Adipocyte (in vitro differentiated cells): ENCODE data around the gene AKR7A2.

Experiments used
- DNase-seq: peaks from one replicate; pipeline ENCODE4 v3.0.0-alpha.2; 2015; ENCODE audit warnings: low read depth
- H3K27me3 ChIP-seq: replicated peaks from 2 replicates; pipeline ENCODE4 v1.7.0; 2013; ENCODE audit warnings: mild to moderate bottlenecking, low read length, moderate library complexity; ENCODE audit not compliant: control insufficient read depth, insufficient read depth
- H3K36me3 ChIP-seq: 2 replicates; pipeline ENCODE4 v1.7.0; 2013; ENCODE audit warnings: low read length, mild to moderate bottlenecking, moderate library complexity; ENCODE audit not compliant: control insufficient read depth, insufficient read depth, severe bottlenecking
- H3K4me1 ChIP-seq: 2 replicates; pipeline ENCODE4 v1.7.0; 2013; ENCODE audit warnings: mild to moderate bottlenecking, low read length, moderate library complexity; ENCODE audit not compliant: control insufficient read depth, insufficient read depth
- H3K4me3 ChIP-seq: 2 replicates; pipeline ENCODE4 v1.7.0; 2013; ENCODE audit warnings: mild to moderate bottlenecking, low read length, moderate library complexity
- H3K9ac ChIP-seq: 2 replicates; pipeline ENCODE4 v1.7.0; 2013; ENCODE audit warnings: mild to moderate bottlenecking, low read length, moderate library complexity
- H3K9me3 ChIP-seq: 2 replicates; pipeline ENCODE4 v1.7.0; 2013; ENCODE audit warnings: mild to moderate bottlenecking, low read length, moderate library complexity; ENCODE audit not compliant: control insufficient read depth

Gene AKR7A2

DNA sequence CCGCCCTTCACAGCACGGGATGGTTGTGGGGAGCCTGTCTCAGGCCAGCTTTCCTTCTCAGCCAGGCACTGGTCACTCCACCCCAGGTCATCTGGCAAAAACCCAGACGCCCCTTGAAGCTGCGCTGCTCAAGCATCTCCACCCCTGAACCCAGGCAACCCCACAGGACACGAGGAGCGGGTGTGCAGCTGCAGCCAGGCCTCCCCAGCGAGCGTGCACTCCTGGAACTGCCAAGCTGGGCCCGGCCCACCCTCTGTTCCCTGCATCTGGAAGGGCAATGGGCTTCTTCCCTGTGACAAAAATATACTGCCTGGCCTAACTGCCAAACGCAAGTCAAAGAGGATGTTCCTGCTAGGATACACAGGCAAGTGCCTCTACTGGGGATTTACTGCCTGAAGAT is 39.9 kb upstream of the AKR7A2 start:
- no peaks in the 10 kb centered on the region for H3K4me1 ChIP-seq
- peaks cover 75% of the 10 kb centered on the region for H3K36me3 ChIP-seq
- no peaks in the 10 kb centered on the region for H3K27me3 ChIP-seq
- no peak for DNase-seq
- no peak overlapping the region for H3K9ac ChIP-seq
- H3K4me3 ChIP-seq, result no peak overlapping the region
- H3K9me3 ChIP-seq, result no peaks in the 10 kb centered on the region

DNA sequence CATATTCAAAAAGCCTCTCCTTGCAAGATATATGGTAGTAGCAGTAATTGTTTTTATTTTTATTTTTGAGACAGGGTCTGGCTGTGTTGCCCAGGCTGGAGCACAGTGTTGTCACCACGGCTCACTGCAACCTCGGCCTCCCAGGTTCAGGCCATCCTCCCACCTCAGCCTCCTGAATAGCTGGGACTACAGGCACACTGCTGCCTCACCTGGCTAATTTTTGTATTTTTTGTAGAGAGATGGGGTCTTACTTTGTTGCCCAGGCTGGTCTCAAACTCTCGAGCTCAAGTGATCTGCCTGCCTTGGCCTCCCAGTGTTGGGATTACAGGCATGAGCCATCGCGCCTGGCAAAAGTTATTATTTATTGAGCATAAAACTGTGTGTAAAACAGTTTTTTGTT is 38.6 kb upstream of the AKR7A2 start:
- DNase-seq, result no peak
- Histone ChIP-seq H3K4me3 (no peak overlapping the region), H3K27me3 (no peaks in the 10 kb centered on the region), H3K9me3 (no peaks in the 10 kb centered on the region), H3K36me3 (peaks cover 63% of the 10 kb centered on the region), H3K9ac (no peak overlapping the region), H3K4me1 (no peaks in the 10 kb centered on the region)

DNA sequence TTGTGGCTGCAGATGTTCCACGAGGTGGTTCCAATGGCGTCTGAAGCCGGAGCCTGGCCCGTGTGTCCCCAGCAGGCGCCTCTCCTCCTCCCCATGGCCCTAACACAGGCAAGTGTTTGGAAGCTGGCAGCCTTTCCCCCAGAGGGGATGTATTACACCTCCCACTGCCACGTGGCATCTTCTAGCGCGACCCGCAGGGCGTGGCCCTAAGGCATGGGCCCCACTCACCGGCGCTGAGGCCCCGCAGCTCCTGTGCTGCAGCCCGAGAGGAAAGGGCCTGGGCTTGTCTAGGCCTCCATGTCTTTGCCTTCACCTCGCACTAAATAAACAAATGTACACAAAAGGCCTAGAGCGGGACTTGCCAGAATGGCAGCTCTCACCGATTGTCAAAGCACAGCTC is 38.1 kb upstream of the AKR7A2 start:
- H3K4me3 ChIP-seq, result no peak overlapping the region
- no peaks in the 10 kb centered on the region for H3K27me3 ChIP-seq
- peaks cover 64% of the 10 kb centered on the region for H3K36me3 ChIP-seq

DNA sequence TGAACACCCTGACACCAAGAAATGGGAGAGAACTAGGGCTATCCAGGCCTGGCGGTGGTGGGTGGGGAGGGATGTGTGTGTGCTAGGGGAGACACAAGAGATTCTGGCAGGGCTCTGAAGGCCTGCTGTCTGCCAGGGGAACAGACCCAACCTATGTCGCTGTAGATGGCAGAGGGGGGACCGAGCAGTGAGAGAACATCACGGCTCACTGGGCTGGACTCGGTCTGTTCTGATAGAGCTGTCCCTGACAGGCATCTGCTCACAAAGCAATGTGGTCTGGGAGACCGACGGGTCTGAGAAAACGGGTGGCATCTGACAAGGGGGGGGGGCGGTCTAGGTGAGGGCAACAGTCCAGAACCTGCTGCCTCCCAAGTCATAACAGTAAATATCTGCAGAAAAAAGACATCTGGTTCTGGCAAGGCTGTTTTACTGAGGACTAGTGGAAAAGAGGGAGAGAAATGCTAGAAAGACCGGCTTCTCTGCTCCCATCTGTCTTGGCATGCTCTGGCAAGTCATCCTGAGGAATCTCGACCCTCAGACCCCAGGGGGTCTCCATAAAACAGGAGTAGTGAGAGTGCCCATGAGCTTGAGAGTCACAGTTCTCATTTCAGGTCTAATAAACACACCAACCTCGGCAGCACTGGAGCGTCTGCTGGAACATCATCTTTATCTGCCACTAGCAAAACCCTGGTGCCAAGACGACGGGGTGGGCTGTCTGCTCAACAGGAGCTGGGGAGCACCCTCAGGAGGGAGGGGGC is 36.7 kb upstream of the AKR7A2 start:
- Histone ChIP-seq H3K9ac (no peak overlapping the region), H3K9me3 (no peaks in the 10 kb centered on the region), H3K27me3 (no peaks in the 10 kb centered on the region), H3K4me3 (no peak overlapping the region), H3K4me1 (no peaks in the 10 kb centered on the region), H3K36me3 (peaks cover 64% of the 10 kb centered on the region)
- no peak for DNase-seq

More for the DNA sequence above, 38.1 kb upstream of the AKR7A2 start:
- Histone ChIP-seq H3K4me1 (no peaks in the 10 kb centered on the region), H3K9ac (no peak overlapping the region), H3K9me3 (no peaks in the 10 kb centered on the region)
- DNase-seq, result no peak

DNA sequence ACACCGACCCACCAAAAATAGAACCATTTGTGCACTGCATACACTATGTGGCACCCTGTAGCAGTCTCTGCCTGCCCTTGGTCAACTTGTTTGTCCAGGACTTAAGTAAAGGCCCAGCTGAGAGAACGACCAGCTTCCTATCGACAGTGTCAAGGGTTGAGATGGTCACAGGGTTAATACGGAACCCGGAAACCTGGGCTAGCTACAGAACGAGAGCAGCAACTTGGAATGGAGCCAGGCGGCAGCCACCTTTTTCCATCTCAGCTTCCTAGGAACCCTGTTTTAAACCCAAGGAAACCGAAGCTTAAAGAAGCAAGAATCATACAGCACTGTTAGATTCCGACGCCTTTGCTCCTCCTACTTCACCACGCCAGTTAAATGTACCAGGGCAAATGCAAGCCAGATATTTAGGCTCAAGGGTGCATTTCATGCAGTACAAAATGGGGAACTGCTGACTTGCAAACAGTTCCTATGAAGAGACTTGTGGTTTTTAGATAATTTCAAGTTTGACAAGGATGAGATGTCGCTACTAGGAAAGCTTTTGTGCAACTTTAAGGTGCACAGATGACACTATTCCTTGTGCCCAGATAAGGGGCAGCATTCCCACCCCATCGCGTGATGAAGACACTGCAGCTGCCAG is 35.7 kb upstream of the AKR7A2 start:
- Histone ChIP-seq H3K4me3 (no peak overlapping the region), H3K9me3 (no peaks in the 10 kb centered on the region), H3K27me3 (no peaks in the 10 kb centered on the region), H3K36me3 (peaks cover 63% of the 10 kb centered on the region), H3K4me1 (no peaks in the 10 kb centered on the region), H3K9ac (no peak overlapping the region)
- no peak for DNase-seq

DNA sequence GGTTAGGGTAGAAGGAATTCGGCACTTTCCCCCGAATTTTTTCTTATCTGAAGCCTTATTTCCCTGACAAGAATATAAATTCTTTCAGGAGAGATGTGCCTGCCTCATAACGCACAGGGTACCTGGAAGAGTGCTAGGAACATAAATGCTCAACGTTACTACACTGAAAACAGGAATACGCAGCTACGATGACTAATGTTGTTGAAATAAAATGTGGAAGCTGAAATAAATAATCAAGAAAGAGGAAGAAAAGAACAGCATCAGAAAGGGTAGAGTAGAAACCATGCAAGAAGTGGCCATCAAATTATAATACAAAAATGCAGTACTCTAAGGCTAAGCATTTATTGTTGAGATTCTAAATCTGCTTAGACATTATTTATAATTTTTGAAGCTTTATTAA is 34.1 kb upstream of the AKR7A2 start:
- no peak overlapping the region for H3K4me3 ChIP-seq
- peaks cover 60% of the 10 kb centered on the region for H3K36me3 ChIP-seq
- H3K9me3 ChIP-seq, result no peaks in the 10 kb centered on the region
- DNase-seq, result no peak
- H3K27me3 ChIP-seq, result no peaks in the 10 kb centered on the region
- H3K4me1 ChIP-seq, result peaks cover 12% of the 10 kb centered on the region
- no peak overlapping the region for H3K9ac ChIP-seq

DNA sequence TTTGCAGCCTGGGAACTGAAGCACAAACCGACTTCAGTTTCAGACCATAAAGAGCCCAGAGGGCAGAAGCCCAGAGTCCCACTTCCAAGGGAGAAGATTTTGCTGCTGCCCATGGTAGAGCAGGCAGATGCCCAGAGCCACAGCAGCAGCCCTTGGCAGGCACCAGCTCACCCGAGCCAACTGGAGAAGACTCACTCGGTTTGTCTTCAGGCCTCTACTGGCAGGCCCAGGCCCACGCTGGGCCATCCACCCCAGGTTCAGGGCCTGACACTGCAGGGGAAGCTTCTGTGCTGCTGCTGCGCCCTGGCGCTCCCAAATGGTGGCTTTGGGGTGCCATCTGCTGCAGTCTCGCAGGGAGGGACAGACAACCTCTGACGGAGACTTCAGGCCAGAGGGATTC is 33.4 kb upstream of the AKR7A2 start:
- H3K36me3 ChIP-seq, result peaks cover 64% of the 10 kb centered on the region
- no peak overlapping the region for H3K9ac ChIP-seq
- no peak overlapping the region for H3K4me3 ChIP-seq
- no peak for DNase-seq
- peaks cover 12% of the 10 kb centered on the region for H3K4me1 ChIP-seq
- no peaks in the 10 kb centered on the region for H3K9me3 ChIP-seq
- H3K27me3 ChIP-seq, result no peaks in the 10 kb centered on the region

DNA sequence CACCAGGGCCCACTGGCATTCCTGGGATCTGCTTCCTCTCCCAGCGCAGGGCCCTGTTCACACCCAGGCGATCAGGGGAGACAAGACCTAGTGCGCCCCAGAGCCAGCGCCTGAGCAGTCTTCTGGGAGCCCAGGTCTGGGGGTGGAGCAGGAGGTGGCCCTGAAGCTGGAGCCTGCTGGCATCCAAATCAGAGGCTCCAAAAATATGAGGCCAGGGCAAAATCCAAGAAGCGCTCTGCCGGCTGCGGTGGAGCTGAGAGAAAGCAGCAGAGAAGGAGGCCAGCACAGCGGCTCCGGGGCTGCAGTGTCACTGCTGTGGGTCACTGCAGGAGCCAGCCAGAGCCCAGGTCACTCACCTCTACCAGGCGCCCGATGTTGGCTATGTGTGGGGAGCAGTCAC is 32.9 kb upstream of the AKR7A2 start:
- Histone ChIP-seq H3K9me3 (no peaks in the 10 kb centered on the region), H3K36me3 (peaks cover 64% of the 10 kb centered on the region), H3K4me3 (no peak overlapping the region), H3K4me1 (peaks cover 12% of the 10 kb centered on the region), H3K9ac (no peak overlapping the region), H3K27me3 (no peaks in the 10 kb centered on the region)
- DNase-seq, result no peak

DNA sequence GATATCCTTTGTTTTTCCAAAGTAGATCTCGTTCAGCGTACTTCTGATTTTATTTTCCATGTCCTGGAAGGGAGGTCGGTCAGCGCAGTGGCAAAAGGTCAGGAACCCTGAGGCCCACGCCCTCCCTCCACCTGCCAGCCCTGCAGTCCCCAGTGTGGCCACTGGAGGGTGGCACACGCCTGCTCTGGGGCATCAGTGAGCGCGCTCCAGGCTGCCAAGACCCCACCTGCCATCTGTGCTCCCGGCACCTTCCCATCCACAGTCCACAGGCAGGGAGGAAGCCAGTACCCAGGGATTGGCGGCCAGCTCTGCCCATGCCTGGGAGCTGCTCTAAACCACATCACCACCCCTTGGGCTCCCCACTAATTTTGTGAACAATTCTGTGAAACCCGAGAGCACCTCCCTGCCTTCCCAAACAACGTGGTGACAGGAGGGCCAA is 32.4 kb upstream of the AKR7A2 start:
- no peak overlapping the region for H3K4me3 ChIP-seq
- H3K36me3 ChIP-seq, result peaks cover 64% of the 10 kb centered on the region
- DNase-seq, result peak; percentile 56
- no peak overlapping the region for H3K9ac ChIP-seq
- no peaks in the 10 kb centered on the region for H3K9me3 ChIP-seq
- H3K27me3 ChIP-seq, result no peaks in the 10 kb centered on the region
- peaks cover 12% of the 10 kb centered on the region for H3K4me1 ChIP-seq

DNA sequence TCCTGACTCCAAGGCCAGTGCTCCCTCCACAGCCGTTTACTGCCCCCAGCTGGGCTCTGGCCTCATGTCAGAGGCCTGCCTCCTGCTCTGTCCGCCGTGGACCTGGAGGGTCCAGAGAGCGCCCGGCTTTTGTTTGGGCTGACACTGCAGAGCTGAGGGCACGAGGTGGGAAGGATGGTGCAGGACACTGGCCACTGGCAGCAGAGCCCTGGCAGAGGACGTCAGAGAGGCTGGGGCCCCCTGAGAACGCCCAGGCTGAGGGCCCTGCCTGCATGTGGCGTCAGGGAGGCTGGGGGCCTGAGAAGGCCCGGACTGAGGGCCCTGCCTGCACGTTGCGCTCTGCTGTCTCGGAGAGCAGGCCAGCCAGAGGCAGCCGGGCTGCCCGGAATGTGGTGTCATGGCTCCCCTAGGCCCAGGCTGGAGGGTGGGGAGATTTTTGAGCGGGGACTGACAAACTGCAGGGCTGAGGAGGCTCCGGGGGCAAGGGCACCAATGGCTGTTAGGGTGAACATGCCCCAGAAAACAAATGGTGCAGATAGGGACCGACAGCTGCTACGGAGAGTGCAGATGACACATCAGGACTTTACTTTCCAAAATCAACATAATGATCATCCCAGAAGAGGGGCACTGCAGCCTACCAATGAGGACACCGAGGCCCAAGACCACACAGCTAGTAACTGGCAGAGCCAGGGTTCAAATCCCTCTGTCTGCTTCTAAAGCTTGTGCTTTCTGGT is 31.8 kb upstream of the AKR7A2 start:
- H3K9me3 ChIP-seq, result no peaks in the 10 kb centered on the region
- no peak overlapping the region for H3K9ac ChIP-seq
- H3K27me3 ChIP-seq, result no peaks in the 10 kb centered on the region
- peaks cover 12% of the 10 kb centered on the region for H3K4me1 ChIP-seq
- no peak for DNase-seq
- H3K4me3 ChIP-seq, result no peak overlapping the region
- H3K36me3 ChIP-seq, result peaks cover 62% of the 10 kb centered on the region

DNA sequence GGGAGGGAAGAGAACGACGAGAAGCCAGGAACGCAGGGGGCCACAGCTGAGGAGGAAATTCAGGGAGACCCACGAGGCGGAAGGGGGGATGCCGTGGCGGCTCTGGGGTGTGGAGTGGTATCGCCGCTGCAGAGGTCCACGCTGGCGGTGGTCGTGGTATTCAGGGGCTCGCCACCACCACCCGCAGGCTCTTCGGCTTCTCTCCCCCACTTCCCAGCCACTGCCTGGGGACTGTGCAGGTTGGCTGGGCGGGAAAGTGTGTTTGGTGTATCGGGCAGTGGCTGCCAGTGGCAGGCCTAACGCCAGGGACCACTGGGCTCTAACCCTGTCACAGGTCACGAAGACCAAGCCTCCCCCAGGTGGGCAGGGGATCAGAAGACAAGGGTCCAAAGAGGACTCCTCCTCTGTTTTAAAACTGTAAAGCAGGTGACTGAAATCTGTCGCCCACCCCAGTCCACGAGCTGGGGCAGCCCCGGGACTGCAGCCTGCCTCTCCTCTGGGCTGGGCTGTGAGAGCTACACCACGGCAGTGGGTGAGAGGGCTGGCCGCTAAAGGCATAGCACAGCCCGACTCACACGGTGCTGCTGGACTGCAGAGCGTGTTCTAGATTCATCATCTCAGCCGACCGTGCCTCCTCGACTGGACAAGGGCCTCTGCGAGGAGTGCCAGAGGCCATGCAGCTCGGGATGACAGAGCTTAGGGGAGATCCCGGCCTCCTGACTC is 31.1 kb upstream of the AKR7A2 start:
- Histone ChIP-seq H3K4me1 (peaks cover 12% of the 10 kb centered on the region), H3K36me3 (peaks cover 54% of the 10 kb centered on the region), H3K4me3 (no peak overlapping the region), H3K9me3 (no peaks in the 10 kb centered on the region), H3K27me3 (no peaks in the 10 kb centered on the region), H3K9ac (no peak overlapping the region)
- no peak for DNase-seq
